Left ventricle myocardium inferior (tissue), 1 donor: ENCODE measurements around the gene PNMA1. TPM values are rescaled to one million over a fixed set of nuclear protein-coding genes. Genes with fewer than 3 reads are reported as not detected.

ENCODE experiments used
- DNase-seq: peaks from one replicate; pipeline ENCODE4 v3.0.0-alpha.2; 2020
- H3K27ac ChIP-seq: fragments of 200-600 bp; replicated peaks from 2 replicates; pipeline ENCODE4 v1.8.0; 2021
- H3K27me3 ChIP-seq: fragments of 200-600 bp; 2 replicates; pipeline ENCODE4 v1.8.0; 2021; ENCODE audit warnings: low read depth
- H3K36me3 ChIP-seq: fragments of 200-600 bp; 2 replicates; pipeline ENCODE4 v1.8.0; 2021
- H3K4me1 ChIP-seq: fragments of 200-600 bp; 2 replicates; pipeline ENCODE4 v1.8.0; 2021
- H3K4me3 ChIP-seq: fragments of 200-600 bp; 2 replicates; pipeline ENCODE4 v1.8.0; 2021; ENCODE audit warnings: mild to moderate bottlenecking, moderate library complexity
- H3K9me3 ChIP-seq: fragments of 200-600 bp; replicated peaks from 2 replicates; pipeline ENCODE4 v1.8.0; 2021
- CTCF ChIP-seq: fragments of 200-600 bp; IDR thresholded peaks from 2 replicates; pipeline ENCODE4 v1.8.0; 2021; ENCODE audit warnings: antibody characterized with exemption, mild to moderate bottlenecking, borderline replicate concordance
- intact Hi-C: fragments of 100-400 bp; cut with micrococcal nuclease; formaldehyde crosslinking; loops from one replicate; pipeline ENCODE4 v1.11.0; 2022
- total RNA-seq: library from RNA; stranded (reverse); fragmentation: NEBNext Ultra II Directional; extraction: Animal tissue kit (Norgen Biotek cat#: 25700); gene quantifications from one replicate; pipeline ENCODE4 v1.2.1, GENCODE V29; 2021
- donor health status: DM: no; HTN: yes; CAD: no; lungs with severe emphysema.

PNMA1 gene
- total RNA-seq, 1 donor from 2014 or later: 19.2 TPM

GRCh38 chr14:73741386-73741875, 27.2 kb upstream of the PNMA1 start:
- intact Hi-C loops: no loop called here
- H3K4me3 ChIP-seq: peak overlapping the region; percentile 51
- no peaks in the 10 kb centered on the region for H3K27me3 ChIP-seq
- peaks cover 32% of the 10 kb centered on the region for H3K36me3 ChIP-seq
- no peaks in the 10 kb centered on the region for H3K9me3 ChIP-seq
- DNase-seq: peak; percentile 79
- TF ChIP-seq CTCF: no peak
- H3K4me1 ChIP-seq: peaks cover 85% of the 10 kb centered on the region
- peak overlapping the region; percentile 100 for H3K27ac ChIP-seq

- no peak for TF ChIP-seq CTCF
- Histone ChIP-seq H3K27ac (peak overlapping the region; percentile 100), H3K36me3 (peaks cover 39% of the 10 kb centered on the region), H3K27me3 (no peaks in the 10 kb centered on the region), H3K9me3 (no peaks in the 10 kb centered on the region), H3K4me1 (peaks cover 79% of the 10 kb centered on the region), H3K4me3 (peak overlapping the region; percentile 51)
- peak; percentile 78 for DNase-seq
- intact Hi-C loops: no loop called here
These were observed 26.6 kb upstream of the PNMA1 start for GRCh38 chr14:73740618-73741326.

- Histone ChIP-seq H3K36me3 (peaks cover 46% of the 10 kb centered on the region), H3K4me1 (peaks cover 72% of the 10 kb centered on the region), H3K4me3 (peak overlapping the region; percentile 51), H3K9me3 (no peaks in the 10 kb centered on the region), H3K27me3 (no peaks in the 10 kb centered on the region), H3K27ac (peak overlapping the region; percentile 100)
- intact Hi-C loops: no loop called here
- DNase-seq: no peak
- no peak for TF ChIP-seq CTCF
These were observed 25.9 kb upstream of the PNMA1 start for GRCh38 chr14:73739899-73740617.

GRCh38 chr14:73739174-73739898, 25.2 kb upstream of the PNMA1 start:
- Histone ChIP-seq H3K9me3 (no peaks in the 10 kb centered on the region), H3K4me3 (peak overlapping the region; percentile 4), H3K36me3 (peaks cover 52% of the 10 kb centered on the region), H3K27me3 (no peaks in the 10 kb centered on the region), H3K4me1 (peaks cover 64% of the 10 kb centered on the region), H3K27ac (peak overlapping the region; percentile 100)
- DNase-seq: no peak
- intact Hi-C loops: no loop called here
- TF ChIP-seq CTCF: no peak

- intact Hi-C loops: no loop called here
- Histone ChIP-seq H3K36me3 (peaks cover 53% of the 10 kb centered on the region), H3K4me1 (peaks cover 57% of the 10 kb centered on the region), H3K27me3 (no peaks in the 10 kb centered on the region), H3K9me3 (no peaks in the 10 kb centered on the region), H3K4me3 (no peak overlapping the region), H3K27ac (peak overlapping the region; percentile 100)
- DNase-seq: no peak
- no peak for TF ChIP-seq CTCF
These were observed 24.5 kb upstream of the PNMA1 start for GRCh38 chr14:73738518-73739173.
